Fibroblast of villous mesenchyme (primary cell): ENCODE results near the gene CCNB1IP1. TPM values are rescaled to one million over a fixed set of nuclear protein-coding genes. Genes with fewer than 3 reads are reported as not detected.
"Not testable (repeated sequence)": the region's sequence is repeated elsewhere in the genome, so short reads cannot be mapped to it uniquely, and the experiment has no call there.

Experiments
- DNase-seq: peaks from one replicate; pipeline ENCODE4 v3.0.0-alpha.2; 2010; ENCODE audit warnings: low read depth
- H3K4me3 ChIP-seq: 2 replicates; pipeline ENCODE4 v1.5.1; 2011; ENCODE audit warnings: low read depth, mild to moderate bottlenecking, low read length
- total RNA-seq: library from RNA; depleted of rRNA; stranded (reverse); fragments of >200 nt; gene quantifications from 2 replicates; pipeline ENCODE4 v1.2.3, GENCODE V29; 2012
- TF ChIP-seq, protein P1 (sequence below): IDR thresholded peaks from 2 replicates; pipeline ENCODE4 v1.5.1; 2012; ENCODE audit warnings: low read depth, mild to moderate bottlenecking, low read length; ENCODE audit not compliant: insufficient read depth

CCNB1IP1 gene
- total RNA-seq, 1 donor, result 49.7 TPM

DNA sequence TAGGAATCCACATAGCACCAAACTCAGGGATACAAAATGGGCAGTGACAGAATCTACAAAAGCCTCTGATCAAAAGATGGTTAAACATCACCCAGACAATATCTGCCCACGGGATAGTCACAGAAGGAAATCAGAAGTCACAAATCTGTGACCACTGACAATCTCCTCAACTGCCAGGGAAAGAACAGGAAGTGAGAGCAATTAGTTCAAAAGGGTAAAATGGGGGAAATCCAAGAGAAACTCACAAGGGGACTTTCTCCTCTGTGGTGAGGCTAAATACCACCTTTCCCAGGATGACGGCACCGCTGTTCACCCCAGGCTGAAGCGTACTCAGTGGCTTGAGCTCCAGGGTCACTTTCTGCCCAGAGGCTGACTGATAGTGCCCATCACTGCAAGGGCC, 38.0 kb downstream of the CCNB1IP1 start:
- TF ChIP-seq, protein P1, sequence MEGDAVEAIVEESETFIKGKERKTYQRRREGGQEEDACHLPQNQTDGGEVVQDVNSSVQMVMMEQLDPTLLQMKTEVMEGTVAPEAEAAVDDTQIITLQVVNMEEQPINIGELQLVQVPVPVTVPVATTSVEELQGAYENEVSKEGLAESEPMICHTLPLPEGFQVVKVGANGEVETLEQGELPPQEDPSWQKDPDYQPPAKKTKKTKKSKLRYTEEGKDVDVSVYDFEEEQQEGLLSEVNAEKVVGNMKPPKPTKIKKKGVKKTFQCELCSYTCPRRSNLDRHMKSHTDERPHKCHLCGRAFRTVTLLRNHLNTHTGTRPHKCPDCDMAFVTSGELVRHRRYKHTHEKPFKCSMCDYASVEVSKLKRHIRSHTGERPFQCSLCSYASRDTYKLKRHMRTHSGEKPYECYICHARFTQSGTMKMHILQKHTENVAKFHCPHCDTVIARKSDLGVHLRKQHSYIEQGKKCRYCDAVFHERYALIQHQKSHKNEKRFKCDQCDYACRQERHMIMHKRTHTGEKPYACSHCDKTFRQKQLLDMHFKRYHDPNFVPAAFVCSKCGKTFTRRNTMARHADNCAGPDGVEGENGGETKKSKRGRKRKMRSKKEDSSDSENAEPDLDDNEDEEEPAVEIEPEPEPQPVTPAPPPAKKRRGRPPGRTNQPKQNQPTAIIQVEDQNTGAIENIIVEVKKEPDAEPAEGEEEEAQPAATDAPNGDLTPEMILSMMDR, result no peak
- H3K4me3 ChIP-seq, result no peak overlapping the region
- no peak for DNase-seq

DNA sequence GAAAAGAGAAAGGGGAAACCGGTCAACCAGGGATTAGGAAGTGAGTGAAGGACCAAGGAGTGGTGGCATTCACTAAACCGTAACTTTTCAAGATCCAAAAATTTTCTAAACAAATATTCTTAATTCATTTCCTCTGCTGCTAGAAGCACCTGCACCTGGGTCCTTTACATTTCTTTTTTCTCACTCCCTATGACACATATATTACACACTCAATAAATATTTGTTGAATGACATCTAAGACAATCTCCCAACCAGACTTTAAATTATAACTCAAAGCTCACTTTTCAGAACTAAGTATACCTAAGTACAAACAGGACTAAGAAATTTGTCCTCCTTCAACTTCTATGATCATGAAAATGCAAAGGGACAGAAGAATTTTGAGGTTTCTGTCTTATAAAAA, 38.4 kb downstream of the CCNB1IP1 start:
- H3K4me3 ChIP-seq, result no peak overlapping the region
- TF ChIP-seq, protein P1, result no peak
- no peak for DNase-seq

DNA sequence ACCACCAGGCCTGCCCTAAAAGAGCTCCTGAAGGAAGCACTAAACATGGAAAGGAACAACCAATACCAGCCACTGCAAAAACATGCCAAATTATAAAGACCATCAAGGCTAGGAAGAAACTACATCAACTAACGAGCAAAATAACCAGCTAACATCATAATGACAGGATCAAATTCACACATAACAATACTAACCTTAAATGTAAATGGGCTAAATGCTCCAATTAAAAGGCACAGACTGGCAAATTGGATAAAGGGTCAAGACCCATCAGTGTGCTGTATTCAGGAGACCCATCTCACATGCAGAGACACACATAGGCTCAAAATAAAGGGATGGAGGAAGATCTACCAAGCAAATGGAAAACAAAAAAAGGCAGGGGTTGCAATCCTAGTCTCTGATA, 51.1 kb downstream of the CCNB1IP1 start:
- DNase-seq, H3K4me3 ChIP-seq: not testable (repeated sequence)

DNA sequence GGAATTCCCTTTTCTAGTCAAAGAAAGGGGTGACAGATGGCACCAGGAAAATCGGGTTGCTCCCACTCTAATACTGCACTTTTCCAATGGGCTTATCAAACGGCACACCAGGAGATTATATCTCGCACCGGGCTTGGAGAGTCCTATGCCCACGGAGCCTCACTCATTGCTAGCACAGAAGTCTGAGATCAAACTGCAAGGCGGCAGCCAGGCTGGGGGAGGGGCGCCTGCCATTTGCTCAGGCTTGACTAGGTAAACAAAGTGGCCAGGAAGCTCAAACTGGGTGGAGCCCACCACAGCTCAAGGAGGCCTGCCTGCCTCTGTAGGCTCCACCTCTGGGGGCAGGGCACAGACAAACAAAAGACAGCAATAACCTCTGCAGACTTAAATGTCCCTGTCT, 52.8 kb downstream of the CCNB1IP1 start:
- H3K4me3 ChIP-seq, DNase-seq: not testable (repeated sequence)

DNA sequence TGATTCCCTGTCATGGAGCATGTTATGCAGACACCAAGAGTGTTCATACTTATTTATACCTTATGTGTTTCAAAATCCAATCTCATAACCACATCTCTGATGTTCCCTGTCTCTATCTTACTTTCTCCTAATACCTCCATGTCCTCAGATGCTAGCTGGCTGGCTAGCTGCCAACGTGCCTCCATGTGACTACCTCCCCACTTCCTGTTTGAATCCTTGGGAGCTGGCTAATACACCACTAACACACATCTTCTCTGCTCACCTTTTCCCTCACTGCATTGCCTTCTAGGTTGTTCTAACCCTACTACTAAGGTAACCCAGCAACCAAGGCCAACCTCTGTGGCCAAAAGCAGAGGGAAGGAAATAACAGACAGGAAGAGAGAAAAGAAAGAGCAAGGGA, 54.7 kb downstream of the CCNB1IP1 start:
- peak; percentile 29 for DNase-seq
- H3K4me3 ChIP-seq, result no peak overlapping the region
- TF ChIP-seq, protein P1, result no peak

DNA sequence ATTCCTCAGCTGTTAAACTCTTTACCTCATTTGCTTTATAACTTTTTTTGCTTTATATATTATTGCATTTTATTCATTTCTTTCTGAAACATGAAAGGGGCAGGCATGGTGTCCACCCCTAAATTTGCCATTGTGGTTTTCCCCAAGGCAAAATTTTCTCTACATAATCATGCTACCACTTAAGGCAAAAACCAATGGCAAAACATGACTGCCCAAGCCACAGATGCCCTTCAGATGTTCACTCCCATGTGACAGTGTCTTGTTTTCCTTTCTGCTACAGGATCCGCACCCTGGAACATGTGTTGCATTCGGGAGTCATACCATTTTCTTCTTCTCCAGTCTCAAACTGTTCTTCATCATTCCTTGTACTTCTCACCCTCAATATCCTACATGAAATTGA, 55.7 kb downstream of the CCNB1IP1 start:
- no peak for DNase-seq
- no peak overlapping the region for H3K4me3 ChIP-seq
- TF ChIP-seq, protein P1, result no peak

DNA sequence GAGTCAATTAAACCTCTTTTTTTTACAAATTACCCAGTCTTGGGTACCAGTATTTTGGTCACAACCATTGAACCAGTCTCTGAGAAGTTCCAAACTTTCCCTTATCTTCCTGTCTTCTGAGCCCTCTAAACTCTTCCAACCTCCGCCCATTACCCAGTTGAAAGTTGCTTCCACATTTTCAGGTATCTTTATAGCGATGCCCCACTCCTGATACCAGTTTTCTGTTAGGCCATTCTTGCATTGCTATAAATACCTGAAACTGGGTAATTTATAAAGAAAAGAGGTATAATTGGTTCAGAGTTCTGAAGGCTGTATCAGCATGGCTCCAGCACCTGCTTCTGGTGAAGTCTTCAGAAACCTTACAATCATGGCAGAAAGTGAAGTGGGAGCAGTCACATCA, 59.0 kb downstream of the CCNB1IP1 start:
- H3K4me3 ChIP-seq, result no peak overlapping the region
- TF ChIP-seq, protein P1, result no peak
- no peak for DNase-seq

DNA sequence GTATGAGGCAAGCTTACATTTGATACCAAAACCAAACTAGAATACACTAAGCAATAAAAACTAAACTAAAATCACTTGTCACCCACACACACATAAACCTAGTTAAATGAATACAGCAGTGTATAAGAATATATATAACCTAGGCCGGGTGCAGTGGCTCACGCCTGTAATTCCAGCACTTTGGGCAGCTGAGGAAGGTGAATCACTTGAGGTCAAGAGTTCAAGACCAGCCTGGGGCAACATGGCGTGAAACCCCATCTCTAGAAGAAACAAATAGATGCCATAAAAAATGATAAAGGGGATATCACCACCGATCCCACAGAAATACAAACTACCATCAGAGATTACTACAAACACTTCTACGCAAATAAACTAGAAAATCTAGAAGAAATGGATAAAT, 68.7 kb downstream of the CCNB1IP1 start:
- H3K4me3 ChIP-seq, DNase-seq: not testable (repeated sequence)

DNA sequence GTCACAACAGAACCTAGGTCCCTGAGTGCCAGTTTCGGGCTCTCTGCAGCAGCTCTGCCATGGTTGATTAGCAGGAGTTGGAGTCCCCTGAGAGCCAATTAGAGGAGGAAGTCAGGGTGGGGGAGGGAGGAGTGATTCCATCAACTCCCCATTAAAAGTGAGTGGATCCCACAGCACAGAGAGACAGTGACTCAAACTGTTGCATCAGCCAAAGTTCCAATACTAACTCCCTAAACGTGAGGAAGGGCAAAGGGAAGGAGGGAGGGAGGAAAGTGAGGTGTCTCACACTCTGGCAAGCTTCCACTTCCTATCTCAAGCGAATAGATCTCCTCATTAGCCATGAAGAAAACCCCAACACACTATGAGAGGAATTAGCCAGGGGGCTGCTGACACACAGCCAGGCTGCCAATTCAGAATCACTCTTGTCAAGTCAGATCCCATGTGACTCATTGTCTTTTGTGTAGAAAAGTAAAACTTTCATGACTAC, 70.4 kb downstream of the CCNB1IP1 start:
- TF ChIP-seq, protein P1, result no peak
- no peak overlapping the region for H3K4me3 ChIP-seq
- DNase-seq, result peak; percentile 23
